HG03066 (cell line): ENCODE measurements around the gene NDUFA3.
"Not testable (repeated sequence)": the region's sequence is repeated elsewhere in the genome, so short reads cannot be mapped to it uniquely, and the experiment has no call there.

Source experiments
- ATAC-seq: cut with Tn5 transposase; IDR thresholded peaks from one replicate; pipeline ENCODE4 v1.9.1; 2021; ENCODE audit warnings: low read depth; ENCODE audit not compliant: unreplicated experiment

Gene NDUFA3

DNA sequence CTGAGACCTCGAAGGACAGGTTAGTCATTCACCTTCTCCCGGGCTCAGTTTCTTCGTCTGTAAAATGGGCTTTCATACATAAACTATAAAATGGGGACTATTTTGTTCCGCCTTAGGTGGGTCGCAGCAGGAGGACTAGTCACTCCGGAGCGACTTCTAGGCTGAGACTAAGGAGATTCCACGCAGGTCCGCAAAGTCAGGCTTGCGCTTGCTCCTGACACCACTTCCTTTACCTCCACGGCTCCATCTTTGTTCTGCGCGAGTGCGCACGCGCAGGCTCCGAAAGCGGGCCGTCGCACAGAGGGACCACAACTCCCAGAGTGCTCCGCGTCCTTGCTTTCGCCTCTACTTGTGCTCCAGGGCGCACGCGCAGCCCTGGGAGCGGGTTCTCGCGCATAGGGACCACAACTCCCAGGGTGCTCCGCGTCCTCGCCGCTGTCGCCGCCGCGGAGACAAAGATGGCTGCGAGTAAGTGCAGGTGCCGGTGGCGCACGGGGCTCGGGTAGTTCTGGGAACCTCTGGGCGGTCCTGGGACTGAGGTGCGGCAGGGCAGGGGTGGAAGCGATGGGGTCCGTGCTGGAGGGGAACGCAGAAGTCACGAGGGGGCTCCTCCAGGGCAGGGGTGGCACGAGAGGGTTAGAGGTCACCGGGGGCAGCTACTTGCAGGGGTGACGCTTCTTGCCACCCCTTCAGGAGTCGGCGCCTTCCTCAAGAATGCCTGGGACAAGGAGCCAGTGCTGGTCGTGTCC is at the start of gene NDUFA3:
Gene NDUFA3 (plus strand): TSS at position 435 of the 749 bp plus-strand sequence. CDS start 24 bp downstream, at position 459.
- ATAC-seq, result peak; percentile 90

DNA sequence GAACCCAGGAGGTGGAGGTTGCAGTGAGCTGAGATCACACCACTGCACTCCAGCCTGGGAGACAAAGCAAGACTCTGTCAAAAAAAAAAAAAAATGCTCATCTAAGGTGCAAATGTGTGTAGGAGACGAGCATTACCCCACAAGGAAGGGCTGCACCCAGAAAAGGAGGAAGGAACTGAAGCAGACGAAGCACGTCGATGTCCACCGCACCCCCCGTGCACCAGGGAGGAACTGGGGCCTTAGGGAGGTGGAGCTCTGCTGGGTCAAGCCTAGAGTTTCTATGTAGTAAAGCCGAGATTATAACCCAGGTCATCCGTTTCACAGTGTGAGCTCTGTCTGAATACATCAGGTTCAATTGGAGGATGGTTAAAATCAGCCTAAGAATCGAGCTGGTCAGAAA is 40.0 kb upstream of the NDUFA3 start:
- no peak for ATAC-seq

DNA sequence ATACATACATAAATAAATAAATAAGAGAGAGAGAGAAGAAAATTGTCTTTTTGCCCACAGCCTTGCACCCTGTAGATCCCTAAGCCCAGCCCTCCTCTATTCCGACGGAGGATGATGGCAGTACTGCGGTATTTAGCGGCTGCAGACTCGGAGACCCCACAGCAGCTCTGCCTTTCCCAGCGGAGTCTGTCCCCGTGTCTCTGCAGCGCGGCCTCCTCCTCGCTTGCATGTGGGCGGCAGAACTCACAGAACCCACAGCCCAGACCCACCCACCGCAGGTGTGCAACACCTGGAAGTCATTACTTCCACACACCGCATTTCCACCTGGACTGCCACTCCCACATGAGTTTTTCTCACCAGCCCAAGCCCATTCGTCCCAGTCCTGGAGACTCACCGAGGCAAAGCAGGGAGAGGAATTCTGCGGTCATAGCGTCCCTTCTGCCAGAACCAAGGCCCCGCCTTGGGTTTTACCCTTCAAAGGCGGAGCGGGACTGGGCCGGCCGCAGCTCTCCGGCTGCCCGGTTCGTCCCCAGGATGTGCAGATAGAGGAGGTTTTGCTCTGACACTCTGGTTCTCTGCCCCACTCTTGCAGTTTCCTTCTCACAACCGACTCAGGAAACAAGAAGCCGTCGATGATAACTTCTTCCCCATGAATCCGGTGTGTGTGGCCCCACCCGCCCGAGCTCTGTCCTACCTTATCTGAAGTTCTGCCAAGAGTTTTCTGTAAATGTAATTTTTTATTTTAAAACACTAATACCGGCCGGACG is 39.1 kb upstream of the NDUFA3 start, which contains the start of gene VSTM1:
Gene VSTM1 (minus strand): TSS at position 548 of the 767 bp plus-strand sequence. CDS start 120 bp downstream, at position 428.
- ATAC-seq, result no peak

DNA sequence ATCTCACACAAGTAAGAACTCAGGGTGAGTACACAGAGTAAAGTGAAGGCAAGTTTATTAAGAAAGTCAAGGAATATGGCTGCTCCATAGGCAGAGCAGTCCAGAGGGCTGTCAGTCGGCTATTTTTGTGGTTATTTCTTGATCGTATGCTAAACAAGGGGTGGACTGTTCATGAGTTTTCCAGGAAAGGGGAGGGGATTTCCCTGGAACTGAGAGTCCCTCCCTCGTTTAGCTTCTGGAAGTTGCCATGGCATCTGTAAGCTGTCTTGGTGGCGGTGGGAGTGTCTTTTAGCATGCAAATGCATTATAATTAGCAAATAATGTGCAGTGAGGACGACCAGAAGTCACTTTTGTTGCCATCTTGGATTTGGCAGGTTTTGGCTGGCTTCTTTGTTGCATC is 33.2 kb upstream of the NDUFA3 start:
- no peak for ATAC-seq

DNA sequence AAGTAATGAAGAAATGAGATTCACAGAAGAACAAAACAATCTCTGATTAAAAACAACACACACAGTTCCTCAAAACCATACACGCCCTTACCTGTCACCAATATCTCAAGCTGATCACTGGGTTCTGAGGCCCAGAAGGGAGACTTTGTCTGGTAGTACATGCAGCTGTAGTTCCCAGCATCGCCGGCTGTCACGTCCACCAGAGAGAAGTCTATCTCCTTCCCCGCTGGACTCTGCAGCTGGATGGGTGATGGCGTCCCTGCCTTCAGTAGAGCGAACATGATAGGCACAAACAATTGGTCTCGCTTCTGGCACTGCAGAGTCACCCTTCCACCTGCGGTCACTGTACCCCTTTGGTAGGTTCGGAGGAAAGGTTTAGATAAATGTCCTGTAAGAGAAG is 28.8 kb upstream of the NDUFA3 start:
- no peak for ATAC-seq

DNA sequence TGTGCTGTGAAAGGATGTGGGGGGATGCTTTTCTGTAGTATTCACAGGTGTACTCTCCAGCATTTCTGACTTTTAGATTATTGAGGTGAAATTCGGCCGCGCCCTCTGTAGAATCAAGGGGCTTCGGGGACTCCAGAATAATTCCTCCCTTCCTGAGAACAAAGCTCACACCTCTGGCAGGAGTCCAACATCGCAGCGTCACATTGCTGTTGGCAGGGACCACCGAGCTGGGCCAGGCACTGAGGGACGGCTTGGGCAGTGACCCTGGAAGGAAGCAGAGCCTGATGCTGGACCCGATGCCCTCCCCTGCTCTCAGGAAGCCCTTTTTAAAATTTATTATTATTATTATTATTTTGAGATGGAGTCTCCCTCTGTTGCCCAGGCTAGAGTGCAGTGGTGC is 27.8 kb upstream of the NDUFA3 start:
- ATAC-seq, result no peak

DNA sequence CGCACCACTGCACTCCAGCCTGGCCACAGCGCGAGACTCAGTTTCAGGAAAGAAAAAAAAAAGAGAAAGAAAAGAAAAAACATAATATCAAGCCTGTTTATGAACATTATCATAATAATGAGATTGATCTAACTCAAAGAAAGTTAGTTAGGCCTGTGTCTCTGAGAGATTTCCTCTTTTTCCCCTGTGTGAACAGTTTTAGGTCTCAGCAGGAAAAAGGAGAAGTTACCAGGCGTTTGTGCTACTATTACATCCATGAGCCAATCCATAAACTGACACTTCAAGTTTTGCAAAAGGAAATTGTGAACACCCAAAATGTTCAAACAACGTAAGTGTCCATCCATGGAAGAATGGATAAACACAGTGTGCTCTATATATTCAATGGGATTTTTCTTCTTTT is 25.3 kb upstream of the NDUFA3 start:
- ATAC-seq, result no peak

DNA sequence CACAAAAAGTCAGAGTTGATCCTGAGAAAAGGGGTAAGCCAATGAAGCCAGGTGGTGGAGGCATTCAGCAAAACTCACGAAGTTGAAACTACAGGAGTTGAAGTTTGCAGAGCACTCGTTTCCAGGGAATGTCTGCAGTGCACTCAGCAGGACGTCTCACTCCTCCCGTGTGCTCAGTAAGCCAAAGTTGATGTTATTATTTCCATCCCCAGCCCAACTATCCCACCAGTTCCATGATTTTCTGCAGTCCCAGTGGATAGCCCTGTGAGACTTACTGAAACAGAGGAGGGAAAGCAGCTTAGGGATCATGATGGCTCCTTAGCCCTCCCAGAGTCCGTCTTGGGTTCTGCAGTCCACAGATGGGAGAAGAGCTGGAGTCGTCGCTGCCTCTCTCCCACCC is 21.6 kb upstream of the NDUFA3 start, which contains the start of gene TARM1:
Gene TARM1 (minus strand): TSS at position 334 of the 400 bp plus-strand sequence. CDS start 25 bp downstream, at position 309.
- ATAC-seq, result no peak

DNA sequence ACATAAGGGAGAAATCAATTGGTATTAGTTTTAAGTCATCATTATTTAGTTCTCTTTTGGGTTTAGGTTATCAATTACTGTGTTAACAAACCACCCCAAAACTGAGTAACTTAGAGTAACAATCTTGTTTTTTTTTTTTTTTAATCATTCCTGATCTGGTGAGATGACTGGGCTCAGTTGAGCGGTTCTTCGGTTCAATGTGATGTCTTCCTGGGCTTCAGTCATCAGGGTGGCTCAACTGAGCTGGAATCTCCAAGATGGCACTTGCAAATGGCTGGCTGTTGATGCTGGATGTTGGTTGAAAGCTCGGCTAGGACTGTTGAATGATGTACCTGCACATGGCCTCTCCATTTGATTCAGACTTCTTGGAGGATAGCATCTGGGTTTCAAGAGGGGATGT is 18.2 kb upstream of the NDUFA3 start:
- ATAC-seq, result no peak

DNA sequence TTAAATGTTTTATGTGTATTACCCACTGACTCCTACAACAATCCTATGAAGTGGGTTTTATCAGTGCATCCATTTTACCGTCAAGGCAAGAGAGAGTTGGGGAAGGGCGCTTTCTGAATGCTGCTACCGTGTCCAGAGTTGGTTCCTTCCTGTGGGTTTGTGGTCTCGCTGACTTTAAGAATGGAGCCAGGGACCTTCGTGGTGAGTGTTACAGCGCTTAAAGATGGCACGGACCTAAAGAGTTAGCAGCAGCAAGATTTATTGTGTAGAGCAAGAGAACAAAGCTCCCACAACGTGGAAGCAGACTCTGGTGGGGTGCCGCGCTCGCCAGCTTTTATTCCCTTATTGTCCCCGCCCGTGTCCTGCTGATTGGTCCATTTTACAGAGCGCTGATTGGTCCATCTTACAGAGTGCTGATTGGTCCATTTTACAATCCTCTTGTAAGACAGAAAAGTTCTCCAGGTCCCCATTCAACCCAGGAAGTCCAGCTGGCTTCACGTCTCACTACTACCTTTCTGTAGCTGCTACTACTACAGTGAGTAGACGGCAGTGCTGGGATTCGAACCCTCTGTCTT is 8.1 kb upstream of the NDUFA3 start:
- no peak for ATAC-seq

DNA sequence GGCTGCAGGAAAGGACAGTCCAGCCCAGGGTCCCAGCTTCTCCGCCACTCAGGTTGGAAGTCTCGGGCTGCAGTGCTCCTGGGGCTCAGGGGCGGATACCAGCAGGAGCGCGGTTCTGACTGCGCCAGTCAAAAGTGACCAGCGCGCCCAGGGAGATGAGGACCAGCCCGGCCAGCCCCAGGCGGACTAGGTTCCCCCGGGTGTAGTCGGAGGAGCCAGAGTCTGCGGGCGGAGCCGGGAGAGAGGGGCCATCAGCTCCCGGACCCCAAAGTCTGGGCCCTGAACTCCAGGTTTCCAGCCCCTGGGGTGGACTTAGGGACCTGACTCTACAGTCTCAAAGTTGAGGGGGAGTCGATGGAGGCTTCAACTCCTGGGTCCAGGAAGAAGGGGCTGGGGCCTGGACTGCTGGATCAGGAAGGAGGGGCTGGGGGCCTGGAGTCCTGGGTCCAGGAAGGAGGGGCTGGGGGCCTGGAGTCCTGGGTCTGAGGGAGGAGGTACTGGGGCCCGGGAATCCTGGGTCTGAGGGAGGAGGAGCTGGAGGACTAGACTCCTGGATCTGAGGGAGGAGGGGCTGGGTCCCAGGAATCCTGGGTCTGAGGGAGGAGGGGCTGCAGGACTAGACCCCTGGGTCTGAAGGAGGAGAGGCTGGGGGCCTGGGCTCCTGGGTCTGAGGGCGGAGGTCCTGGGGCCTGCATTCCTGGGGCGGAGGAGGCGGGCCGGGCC is 7.4 kb upstream of the NDUFA3 start:
- no peak for ATAC-seq

DNA sequence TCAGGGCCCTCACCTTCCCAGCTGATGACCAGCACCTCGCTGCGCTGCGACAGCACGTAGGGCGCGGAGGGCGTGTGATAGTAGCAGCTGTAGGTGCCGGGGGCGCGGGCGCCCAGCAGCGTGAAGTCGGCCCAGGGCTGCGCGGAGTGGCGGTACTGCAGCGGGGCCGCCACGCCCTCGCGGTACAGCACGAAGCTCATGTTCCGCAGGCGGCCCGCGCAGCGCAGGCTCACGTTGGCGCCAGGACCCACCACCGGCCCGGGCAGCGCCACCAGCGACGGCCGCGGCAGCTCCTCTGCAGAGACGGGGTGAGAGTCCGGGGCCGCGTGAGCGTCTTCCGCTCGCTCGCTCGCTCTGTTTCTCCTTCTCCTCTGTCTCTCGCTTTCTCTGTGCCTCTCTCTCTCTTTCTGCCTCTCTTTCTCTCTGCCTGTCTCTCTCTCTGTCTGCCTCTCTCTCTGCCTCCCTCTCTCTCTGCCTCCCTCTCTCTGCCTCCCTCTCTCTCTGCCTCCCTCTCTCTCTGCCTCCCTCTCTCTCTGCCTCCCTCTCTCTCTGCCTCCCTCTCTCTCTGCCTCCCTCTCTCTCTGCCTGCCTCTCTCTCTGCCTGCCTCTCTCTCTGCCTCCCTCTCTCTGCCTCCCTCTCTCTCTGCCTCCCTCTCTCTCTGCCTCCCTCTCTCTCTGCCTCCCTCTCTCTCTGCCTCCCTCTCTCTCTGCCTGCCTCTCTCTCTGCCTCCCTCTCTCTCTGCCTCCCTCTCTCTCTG is 6.6 kb upstream of the NDUFA3 start:
- ATAC-seq, result not testable (repeated sequence)

DNA sequence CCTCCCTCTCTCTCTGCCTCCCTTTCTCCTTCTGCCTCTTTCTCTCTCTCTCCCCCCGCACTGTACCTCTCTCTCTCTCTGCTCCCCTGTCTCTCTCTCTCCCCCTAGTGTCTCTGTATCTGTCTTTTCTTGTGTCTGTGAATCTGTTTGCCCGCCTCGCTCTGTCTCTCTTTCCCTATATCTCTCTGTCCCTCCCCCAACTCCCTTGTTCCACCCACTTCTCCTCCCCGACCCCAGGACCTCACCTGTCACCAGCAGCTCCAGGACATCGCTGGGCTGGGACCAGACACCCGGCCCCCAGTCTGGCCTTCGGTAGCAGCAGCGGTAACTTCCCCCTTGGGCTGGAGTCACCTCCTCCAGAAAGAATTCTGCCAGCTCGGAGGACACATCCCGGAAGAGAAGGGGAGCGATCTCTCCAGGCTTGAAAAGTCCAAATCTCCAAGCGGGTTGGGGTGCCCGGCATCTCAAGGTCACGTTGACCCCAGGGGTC is 6.0 kb upstream of the NDUFA3 start:
- ATAC-seq, result no peak

DNA sequence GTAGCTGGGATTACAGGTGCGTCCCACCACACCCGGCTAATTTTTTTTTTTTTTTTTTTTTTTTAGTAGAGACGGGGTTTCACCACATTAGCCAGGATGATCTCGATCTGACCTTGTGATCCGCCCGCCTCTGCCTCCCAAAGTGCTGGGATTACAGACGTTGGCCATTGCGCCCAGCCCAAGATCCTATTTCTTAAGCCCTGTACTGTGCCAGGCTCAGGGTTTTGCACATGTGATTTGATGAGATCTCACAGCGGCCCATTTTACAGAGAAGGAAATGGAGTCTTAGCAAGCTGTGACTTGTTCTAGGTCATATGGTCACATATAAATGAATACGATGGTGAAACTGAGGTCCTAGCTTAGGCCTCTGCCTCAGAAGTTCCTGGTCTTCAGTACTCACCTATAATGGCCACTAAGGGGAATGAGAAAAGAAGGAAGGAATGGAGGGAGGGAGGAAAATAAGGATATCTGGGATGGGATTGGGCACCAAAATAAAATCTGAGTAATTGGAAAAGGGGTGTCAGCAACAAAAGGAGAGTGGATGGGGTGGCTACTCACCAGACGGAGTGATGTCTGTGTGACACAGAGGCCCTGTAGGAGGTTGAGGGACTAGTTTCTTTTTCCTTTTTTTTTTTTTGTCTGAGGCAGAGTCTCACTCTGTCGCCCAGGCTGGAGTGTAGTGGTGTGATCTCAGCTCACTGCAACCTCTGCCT is 3.3 kb upstream of the NDUFA3 start:
- ATAC-seq, result no peak

DNA sequence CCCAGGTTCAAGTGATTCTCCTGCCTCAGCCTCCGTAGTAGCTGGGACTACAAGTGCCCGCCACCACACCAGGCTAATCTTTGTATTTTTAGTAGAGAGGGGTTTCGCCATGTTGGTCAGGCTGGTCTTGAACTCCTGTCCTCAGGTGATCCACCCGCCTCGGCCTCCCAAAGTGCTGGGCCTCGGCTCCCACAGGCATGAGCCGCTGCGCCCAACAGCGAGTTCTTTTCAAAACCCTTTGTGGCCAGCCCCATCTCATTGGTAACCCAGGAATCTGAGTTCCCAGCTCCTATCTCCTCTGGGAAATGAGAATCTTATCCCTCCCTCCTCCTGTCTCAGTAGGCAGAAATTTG is 2.8 kb upstream of the NDUFA3 start:
- not testable (repeated sequence) for ATAC-seq

DNA sequence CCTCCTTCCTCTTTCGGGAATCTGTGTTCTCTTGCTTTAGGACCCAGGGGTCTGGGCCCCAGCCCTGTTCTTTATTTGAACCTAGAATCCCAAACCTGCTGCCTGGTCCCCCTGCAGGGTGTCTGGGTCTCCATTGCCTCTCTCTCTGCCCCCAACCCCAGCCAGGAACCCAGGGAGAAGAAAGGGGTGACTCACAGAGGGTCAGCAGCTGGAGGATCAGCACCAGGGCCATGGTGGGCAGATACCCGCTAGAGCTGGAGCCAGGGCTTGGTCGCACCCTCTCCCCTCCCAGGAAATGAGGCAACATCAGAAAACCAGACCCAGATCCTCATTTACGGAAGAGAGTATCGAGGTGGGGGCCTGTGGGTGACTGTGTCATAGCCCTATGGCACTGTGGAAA is 2.1 kb upstream of the NDUFA3 start, which contains the start of gene OSCAR:
Gene OSCAR (minus strand): TSS at position 243 of the 400 bp plus-strand sequence. CDS start 11 bp downstream, at position 232.
- ATAC-seq, result no peak

DNA sequence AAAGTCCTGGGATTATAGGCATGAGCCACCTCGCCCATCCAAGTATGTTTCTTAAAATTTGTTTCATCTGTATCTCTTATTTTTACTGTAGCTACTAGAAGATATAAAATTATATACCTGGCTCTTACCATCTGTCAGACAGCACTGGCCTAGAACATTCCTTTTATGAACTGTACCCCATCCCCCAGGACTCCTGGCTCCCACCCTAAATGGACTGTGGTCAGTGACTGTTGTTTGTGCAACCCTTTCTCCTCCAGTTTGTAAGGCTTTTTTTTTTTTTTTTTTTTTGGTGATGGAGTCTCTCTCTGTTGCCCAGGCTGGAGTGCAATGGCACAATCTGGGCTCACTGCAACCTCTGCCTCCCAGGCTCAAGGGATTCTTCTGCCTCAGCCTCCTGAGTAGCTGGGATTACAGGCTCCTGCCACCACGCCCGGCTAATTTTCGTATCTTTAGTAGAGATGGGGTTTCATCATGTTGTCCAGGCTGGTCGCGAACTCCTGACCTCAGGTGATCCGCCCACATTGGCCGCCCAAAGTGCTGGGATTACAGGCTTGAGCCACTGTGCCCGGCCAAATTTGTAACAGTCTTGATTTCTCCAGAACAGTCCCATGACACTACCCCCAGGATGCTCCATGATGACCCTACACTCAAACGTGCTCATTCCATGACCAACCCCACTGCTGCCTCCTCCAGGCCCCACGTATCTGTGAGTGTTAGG is 2.5 kb downstream of the NDUFA3 start:
- ATAC-seq, result no peak

DNA sequence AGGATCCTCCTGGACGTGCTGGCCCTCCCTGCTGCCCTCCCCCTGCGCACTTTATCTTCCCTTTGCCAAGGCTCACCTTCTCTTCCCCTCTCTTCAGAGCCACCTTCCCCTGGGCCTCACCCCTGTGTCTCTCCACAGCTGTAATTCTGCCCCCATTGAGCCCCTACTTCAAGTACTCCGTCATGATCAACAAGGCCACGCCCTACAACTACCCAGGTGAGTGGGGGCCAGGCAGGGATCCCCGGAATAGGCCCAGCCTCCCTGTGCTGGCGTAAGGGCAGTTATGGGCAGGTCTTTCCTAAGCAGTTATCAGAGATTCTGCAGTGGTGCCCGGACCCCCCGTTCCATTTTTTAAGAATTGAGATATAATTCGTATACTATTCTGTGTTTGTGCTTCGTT is 3.1 kb downstream of the NDUFA3 start:
- no peak for ATAC-seq

DNA sequence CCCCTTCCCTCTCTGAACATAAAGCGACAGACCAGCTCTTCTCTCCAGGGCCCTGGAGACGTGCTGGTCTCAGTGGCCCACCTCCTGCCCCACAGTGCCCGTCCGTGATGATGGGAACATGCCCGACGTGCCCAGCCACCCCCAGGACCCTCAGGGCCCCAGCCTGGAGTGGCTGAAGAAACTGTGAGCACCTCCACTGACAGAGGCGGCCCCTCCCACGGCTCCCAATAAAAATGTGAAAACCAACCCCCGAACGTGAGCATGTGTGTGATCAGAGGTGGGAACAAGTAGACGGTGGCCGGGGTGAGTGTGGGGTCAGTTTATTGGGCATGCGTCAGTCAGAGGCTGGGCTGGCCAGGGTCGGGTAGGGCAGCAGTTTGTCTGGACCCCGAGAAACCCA is 4.1 kb downstream of the NDUFA3 start:
- ATAC-seq, result no peak
